Activated CD4-positive, alpha-beta T cell treated with anti-CD3 and anti-CD28 coated beads, Interleukin-2, amount 50 U/mL, for 16 hours (primary cell): ENCODE data around the gene TRAP1.

Experiments
- DNase-seq: peaks from one replicate; pipeline ENCODE4 v3.0.0-alpha.2; 2020

TRAP1 gene

DNA sequence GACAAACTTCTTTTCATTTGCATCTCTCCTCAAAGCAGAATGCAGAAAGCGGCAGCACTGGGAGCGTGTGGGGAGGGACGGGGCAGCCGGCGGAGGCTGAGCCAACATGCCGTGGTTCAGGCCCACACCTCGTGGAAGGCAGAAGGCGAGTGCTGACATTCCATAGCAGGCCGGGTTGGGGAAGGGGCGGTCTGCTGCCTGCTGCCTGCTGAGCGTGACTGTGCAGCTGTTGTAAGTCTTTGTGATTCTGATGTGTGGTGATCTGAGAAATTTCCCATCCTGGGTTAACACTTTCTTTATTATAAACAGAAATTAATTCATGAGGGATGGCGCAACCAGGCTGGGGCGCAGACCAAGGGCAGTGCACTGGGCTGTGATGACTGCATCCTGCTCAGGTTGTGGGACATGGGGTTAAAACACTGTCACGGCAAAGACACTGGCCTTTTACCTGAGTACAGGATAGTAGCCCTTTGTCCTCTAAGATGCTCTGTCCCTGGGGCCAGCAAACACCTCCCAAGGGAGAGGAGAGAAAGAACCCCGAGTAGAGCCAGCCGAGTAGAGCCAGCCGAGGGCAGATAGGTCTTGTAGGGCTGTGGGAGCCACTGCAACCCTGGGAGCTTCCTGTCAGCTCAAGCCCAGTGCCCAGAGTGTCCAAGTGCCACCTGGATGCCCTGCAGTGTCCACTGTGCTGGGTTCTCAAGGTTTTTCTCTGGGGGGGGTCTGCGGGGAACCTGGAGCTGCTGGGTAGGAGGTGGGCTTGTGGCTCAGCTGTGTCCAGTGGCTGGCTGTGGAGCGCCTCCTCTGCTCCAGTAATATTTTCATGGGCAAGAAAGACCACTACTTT lies 71.6 kb downstream of the TRAP1 start:
- no peak for DNase-seq

DNA sequence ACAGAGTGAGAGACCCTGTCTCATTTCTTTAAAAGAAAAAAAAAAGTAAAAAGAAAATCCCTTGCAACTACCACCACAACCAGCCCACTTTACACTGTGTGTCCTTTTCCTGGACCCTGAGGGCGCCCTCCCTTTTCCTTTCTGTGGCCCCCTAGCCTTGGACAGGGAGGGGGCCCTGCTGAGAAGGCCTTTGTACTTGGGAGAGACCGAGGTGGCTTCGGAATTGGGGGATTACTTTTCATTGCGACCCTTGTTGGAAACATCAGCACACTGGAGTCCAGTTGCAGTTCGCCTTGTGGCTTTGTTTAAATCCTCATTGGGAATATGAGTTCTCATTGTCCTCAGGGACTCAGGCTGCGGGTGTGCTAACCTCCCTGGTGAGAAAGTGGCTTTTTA lies 72.2 kb downstream of the TRAP1 start:
- DNase-seq = no peak

DNA sequence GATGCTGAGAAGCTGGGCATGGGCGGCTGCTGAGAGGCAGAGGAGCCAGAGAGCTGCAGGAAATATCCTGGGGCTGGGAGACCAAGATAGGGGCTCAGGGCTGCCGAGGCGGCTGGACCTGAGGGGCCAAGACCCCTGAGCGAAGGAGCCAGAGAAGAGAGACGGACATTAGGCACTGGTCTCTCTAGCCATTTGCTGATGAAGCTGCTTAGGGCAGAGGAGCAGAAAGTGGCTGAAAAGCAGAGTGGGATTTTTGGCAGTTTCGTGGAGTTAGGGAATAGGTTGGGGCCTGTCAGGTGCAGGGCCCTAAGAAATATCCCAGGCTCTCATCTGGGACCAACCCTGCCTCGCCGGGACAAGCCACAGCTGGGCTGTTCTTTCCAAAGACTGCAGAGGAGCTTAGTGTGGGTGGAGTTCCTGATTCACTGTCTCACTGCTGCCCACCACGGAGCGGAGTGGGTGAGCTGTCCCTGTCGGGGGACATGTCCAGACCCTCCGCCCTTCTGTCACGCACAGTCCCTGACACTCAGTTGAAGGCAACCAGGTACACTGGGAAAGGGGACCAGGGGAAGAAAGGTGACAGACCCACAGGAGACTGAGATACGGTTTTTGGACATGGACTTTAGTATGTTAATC lies 74.1 kb downstream of the TRAP1 start:
- no peak for DNase-seq

DNA sequence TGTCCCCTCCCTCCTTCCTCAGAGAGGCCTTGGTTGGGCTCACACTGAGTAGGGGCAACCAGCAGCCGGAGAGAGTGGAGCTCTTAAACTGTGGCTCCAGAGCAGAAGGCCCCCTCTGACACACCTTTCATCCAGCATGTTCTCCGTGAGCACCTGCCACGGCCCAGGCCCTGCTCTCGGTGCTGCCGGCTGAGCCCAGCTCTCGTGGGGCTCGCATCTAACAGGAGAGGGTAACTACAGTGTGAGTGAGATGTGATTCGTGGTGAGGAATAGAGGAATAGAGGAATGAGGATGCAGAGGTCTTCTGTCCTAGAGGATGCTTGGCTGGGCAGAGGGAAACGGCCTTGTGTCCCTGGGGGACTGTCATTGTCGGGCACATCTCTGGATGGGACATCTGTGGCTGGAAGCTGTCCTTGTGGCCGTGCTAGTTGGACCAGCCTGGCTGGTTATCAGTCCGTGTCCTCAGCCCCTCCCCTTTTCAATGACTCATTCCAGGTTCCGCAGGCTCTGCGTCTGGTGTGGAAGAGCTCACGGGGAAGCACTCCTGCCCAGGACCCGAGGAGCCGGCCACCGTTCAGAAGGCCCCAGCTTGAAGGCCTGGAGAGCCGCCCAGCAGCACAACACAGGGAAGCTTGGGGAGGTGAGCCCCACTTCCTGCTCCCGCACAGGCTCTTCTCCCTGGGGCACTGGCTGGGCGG lies 74.8 kb downstream of the TRAP1 start:
- no peak for DNase-seq

DNA sequence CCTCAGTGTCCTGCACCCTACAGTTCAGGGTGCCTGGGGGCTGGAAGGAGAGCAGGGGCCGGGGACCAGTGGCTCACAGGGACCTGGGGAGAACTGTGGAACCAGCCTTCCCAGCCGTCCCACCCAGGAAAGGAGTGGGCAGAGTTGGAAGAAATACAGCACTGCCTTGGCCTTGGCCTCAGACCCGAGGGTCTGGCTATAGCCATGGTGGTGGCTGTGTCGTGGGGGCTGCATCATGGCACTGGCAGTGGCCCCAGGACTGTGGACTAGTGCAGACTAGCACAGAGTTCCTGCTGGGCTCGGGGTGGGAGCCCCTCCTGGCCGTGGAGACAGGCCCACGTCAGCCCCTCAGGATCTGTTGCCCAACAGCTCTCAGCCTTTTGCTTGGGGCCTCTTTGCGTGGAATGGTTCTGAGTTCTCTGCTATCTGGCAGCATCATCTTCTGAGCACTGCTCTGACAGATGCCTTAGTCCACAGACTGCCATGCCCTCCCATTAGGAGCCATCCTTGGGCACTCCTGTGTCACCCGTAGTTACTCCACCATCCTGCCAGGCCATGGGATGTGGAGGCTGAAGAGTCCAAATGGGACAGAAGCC lies 75.4 kb downstream of the TRAP1 start:
- no peak for DNase-seq

DNA sequence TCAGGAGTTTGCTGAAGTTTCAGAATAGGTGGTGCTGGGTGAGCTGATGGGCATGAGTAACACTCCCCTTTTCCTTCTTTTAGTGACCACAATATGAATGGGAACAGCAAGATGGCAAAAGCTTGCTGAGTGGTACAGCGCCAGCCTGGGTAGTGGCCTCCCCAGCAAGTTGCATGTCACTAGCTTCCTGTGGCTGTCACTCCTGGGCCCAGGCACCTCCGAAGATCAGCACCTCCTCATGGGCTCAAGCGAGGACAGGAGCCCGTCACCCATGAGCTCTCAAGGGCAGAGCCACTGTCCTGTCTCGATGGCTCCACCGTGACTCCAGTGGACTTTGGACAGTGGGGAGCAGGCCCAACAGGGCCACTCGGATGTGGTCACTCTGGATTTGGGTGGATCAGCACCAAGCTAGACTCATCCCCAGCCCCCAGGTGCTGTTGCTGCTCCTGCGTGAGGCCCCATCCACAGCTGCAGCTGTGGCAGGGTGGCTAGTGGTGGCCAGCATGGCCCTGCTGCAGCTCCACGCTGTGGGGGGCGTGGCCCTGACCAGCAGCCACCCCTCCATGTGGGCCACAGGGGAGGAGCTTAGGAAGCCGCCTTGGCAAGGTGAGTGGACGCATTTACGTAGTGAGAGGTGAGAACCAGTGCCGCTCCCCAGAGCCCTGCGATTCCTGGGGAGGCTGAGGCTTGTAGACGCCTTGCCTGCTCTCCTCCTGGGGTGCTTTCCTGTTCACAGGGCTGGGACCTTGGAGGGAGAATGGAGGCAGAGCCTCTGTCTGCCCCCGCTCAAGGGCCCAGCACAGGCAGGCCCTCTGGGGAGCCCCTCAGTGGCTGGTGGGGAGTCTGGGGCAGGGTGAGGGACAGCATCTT lies 76.5 kb downstream of the TRAP1 start:
- DNase-seq = no peak

DNA sequence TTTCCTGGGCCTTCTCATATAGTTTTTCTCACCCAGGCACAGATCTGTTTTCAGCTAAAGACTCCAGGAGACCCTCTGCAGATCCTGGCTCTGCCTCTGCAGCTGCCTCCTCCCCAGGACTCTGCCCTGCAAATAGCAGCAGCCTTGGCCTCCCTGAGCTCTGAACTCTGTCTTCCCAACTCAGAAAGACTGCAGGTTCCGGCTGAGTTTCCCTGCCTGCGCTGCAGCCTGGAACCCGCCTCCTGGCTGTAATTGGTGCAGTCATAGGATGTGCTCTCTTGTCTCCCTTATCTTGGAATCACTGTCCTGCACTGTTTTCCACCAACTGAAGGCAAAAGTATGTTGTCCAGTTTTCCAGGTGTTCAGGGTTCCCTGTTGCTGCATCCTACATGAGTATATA lies 77.1 kb downstream of the TRAP1 start:
- no peak for DNase-seq

DNA sequence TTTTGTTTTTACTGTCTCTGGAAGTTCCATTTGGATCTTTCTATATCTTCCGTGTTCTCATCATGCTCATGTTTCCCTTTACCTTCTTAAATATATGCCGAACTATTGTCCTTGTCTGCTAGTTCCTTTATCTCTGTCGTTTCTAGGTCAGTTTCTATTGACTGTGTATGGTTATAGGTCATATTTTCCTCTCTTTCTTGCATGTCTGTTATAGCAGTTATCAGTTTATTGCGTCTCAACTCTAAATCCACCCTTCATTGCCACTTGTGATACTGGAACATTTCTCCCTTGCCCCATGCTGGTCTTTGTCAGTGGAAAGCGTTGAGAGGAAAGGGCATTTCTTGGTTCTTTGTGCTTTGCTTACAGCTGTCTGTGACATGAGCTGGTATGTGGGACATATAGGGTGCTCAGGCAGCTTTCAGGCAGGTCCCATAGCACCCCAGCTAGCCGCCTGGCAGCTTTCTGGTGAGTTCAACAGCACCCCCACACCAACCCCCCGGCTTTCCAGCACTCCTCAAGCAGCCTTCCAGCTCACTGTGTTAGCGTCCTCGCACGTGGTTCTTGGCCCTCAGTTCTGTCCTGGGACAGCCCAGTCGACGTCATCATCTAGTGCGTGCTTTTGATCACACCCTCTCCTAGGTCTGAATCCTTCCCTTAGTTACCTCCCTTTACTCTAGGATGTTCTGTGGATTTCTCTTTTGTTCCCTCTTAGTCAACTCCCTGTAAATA lies 78.2 kb downstream of the TRAP1 start:
- no peak for DNase-seq

DNA sequence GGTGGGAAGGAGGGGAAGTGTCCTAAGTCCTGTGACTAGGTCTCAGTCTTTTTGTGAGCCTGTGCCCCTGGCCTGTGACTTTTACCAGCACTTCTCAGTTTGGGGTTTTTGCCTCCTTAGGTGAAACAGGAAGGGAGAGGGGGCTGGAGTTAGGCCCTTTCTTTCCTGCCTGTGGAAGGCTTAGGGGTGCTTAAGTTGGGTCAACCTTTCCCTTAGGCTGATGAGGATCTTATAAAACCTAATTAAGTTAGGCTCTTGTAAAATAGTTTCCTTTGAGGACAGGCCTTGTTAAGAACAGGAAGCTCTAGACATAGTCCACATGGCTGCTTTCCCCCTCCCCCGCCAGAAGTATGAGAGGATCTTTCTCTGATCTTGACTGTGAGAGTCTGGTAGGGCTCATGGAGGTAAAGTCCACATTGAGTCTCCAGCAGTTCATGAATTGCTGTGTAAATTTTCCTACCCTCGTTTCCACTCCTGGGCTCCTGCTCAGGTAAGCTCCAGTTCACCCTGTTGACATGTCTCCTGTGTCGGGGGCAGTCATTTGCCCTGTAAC lies 79.9 kb downstream of the TRAP1 start:
- no peak for DNase-seq

DNA sequence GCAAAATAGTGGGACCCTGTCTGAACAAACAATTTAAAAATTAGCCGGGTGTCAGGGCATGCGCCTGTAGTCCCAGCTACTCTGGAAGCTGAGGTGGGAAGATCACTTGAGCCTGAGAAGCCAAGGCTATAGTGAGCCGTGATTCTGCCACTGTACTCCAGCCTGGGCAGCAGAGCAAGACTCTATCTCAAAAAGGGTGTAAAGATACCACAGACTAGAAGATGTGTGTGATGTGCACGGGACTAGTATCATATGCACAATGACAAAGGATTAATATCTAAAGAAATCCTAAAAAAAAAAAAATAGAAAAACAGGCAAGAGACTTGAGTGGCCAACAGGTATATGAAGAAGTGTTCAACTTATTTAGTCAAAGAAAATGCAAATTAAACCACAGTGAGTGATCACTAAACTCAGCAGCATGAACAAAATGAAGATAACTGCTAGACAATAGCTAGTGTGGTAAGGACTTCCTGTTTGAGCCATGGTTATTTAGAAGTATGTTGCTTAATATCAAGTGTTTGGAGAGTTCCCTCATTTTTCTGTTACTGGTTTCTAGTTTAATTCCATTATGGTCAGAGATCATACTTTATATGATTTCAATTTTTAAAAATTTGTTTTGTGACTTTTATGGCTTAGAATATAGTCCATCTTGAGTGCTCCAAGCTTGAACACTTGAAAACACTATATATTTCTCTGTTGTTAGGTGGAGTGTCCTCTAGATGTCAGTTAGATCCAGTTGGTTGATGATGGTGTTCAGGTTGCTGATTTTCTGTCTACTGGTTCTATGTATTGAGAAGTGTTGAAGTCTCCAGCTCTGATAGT lies 91.2 kb downstream of the TRAP1 start:
- DNase-seq = peak; percentile 56

DNA sequence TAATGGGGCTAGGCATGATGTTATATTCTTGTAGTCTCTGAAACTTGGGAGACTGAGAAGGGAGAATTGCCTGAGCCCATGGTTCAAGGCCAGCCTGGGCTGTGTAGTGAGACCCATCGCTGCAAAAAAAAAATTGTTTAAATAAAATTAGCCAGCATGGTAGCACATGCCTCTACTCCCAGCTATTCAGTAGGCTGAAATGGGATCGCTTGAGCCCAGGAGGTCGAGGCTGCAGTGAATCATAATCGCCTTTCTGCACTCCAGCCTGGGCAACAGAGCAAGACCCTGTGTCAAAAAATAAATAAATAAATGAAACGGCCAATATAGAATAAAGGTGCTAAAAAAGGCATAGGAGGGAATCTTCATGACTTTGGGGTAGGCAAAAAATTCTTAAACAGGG lies 92.0 kb downstream of the TRAP1 start:
- DNase-seq = no peak

DNA sequence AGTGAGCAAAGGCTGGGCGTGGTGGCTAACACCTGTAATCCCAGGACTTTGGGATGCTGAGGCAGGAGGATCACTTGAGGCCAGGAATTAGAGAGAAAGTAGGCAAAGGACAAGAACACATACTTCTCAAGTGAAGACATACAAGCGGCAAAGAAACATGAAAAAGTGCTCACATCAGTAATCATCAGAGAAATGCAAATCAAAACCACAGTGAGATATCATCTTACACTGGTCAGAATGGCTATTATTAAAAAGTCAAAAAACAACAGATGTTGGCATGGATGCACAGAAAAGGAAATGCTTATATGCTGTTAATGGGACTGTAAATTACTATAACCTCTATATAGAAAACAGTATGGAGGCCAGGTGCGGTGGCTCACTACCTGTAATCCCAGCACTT lies 93.7 kb downstream of the TRAP1 start:
- DNase-seq = no peak

DNA sequence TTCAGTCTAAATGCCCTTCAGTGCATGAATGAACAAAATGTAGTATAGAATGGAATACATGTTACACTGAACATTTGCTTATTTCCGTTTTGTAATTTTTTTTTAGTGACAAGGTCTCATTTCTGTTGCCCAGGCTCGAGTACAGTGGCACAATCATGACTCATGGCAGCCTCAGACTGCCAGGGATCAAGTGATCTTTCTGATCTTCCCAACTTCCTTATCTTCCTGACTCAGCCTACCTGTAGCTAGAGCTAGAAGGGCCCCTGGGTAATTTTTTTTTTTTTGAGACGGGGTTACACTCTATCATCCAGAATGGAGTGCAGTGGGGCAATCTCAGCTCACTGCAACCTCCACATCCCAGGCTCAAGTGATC lies 98.6 kb downstream of the TRAP1 start:
- no peak for DNase-seq

DNA sequence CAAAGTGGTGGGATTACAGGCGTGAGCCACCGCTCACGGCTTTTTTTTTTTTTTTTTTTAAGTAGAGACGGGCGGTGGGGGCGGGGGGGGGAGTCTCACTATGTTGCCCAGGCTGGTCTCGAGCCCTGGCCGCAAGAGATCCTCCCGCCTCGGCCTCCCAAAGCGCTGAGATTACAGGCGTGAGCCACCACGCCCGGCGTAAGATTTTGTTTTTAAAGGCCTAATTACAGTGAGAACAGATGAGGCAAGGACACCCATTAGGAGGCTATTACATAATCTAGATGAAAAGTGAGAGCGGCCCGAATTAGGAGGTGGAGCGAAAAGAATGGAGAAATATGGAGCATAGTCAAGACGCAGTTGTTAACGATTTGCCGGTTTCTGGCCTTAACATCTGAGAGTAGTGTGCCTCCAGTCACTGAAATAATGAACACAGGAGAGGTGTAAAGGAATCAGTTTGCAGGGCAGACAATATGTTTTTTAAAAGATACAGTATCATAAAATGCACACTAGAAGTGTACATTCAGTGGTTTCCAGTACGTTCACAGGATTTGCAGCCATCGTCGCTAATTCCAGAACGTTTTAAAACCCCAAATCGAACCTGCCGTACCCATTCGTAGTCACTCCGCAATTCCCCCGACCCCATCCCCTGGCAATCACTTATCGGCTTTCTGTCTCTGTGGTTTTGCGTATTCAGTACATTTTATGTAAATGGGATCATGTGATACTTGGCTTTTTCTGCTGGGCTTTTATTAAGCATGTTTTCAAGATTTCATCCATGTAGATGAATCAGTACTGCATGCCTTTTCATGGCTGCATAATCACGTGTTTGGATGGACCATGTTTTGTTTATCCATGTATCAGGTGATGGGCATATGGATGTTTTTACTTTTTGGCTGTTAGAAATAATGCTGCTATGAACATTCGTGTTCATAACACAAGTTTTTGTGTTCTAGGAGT lies 104.5 kb downstream of the TRAP1 start:
- DNase-seq = no peak

DNA sequence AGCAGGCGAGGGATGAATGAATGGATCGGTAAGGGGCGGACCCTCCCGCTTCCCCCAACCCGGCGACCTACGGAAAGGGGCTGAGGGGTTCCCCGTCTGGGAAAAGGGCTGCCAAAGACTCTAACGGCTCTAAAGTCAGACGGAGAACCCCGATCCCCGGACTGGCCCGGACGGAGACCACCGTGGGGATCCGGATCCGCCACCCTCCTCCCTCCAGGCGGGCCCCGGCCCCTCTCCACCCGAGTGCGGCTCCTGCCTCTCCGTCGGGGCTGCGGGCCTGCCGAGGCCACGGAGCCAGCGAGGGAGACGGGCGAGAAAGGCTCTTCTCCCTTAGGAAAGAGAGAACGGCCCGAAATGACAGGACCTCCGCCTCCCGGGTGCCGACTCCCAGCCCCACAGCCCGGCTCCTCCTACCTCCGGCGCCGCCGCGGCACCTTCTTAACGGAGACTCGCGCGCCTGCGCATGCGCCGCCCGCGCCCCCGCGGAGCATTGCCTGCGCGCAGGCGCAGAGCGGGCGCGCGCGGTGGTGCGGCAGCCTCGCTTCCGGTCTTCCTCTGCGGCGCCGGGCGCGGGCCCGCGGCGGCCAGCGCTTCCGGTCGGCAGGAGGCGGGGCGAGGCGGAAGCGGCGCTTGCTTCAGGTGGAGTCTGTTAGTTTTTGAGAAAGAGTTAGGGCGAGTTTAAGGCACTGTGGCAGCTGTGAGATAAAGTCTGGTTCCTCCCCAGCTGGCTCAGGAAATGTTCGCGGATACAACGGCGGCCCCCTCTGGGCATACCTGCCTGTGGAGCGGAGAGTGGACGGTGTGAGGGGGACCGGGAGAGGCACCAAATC lies 106.0 kb downstream of the TRAP1 start, which contains the start of gene SLX4:
TSS of gene SLX4 (minus strand) at position 461 of the 830 bp plus-strand sequence. CDS start 2,642 bp downstream, outside the sequence.
- DNase-seq = peak; percentile 93

DNA sequence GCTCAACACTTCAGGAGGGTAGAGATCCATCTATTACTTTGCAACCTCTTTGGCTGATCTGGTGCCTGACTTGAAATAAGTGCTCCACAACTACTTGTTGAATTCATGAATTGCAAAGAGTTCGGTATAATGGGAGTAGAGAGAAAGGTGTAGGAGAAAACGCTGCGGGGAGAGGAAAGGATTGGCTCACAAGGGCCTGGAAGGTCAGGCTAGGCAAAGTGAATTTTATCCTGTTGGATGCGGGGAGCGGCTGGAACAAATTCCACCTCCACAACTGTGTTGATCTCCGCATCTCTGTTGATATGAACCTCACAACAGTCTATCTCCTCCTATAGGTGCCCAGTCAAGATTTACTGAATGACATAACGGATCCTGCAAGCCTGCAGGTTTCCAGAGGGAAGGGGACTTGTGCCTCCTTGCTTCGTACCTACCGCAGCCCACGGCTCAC lies 106.6 kb downstream of the TRAP1 start:
- DNase-seq = no peak

DNA sequence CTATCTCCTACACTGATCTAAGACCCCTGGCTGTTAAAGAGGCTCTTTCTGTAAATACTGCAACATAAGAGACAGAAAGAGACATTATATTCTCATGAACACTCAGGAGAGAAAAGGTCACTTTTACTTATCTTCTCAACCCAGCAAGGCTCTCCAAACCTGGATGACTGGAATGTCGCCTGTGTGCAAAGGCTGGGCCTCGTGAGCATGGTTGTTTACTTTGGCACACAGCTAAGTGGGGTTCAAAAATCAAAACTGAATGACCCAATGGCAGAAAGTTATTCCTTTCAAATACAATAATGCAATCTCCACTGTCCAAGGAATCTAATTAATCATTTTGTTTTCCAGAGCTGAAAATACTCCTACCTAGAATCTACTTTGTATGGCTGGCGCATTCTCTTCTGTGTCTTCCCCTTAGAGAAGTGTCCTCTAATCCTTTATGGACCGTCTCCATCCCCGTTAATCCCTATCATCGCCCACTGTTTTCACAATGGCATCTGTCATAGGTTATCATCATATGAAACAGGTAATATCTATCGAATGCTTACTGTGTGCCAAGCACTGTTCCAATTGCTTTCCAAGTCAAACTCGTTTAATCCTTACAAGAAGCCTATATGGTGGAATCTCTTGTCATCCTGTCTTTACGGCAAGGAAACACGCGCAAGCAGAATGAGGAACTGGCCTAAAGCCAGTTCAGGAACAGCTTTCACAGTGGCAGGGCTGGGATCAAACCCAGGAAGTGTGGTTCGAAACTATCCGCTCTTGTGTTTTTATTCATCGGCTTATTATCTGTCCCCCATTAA lies 107.2 kb downstream of the TRAP1 start:
- no peak for DNase-seq
